Measurements from ENCODE around the gene RGS9. TPM values are rescaled to one million over a fixed set of nuclear protein-coding genes. Genes with fewer than 3 reads are reported as not detected.

Gene RGS9
- total RNA-seq, 1 donor from 2014 or later: 6.5 TPM

- no peaks in the 10 kb centered on the region for H3K36me3 Mint-ChIP-seq (ENCODE audit: unreplicated experiment)
- no peak for TF ChIP-seq CTCF (IDR thresholded peaks at IDR 0.05)
- H3K4me3 Mint-ChIP-seq (ENCODE audit: unreplicated experiment): peak overlapping the region; percentile 7
- no peak for DNase-seq (ENCODE audit: extremely low spot score, unreplicated experiment)
- H3K27me3 Mint-ChIP-seq (ENCODE audit: unreplicated experiment): no peaks in the 10 kb centered on the region
- H3K4me1 Mint-ChIP-seq (ENCODE audit: unreplicated experiment): peaks cover 23% of the 10 kb centered on the region
- H3K9me3 Mint-ChIP-seq (ENCODE audit: unreplicated experiment): no peaks in the 10 kb centered on the region
- peak overlapping the region; percentile 54 for H3K27ac Mint-ChIP-seq (ENCODE audit: unreplicated experiment)
These were observed 6.9 kb downstream of the RGS9 start for GRCh38 chr17:65143889-65144604.

- no peak overlapping the region for H3K27ac Mint-ChIP-seq (ENCODE audit: unreplicated experiment)
- H3K27me3 Mint-ChIP-seq (ENCODE audit: unreplicated experiment): no peaks in the 10 kb centered on the region
- H3K4me1 Mint-ChIP-seq (ENCODE audit: unreplicated experiment): peaks cover 18% of the 10 kb centered on the region
- no peaks in the 10 kb centered on the region for H3K36me3 Mint-ChIP-seq (ENCODE audit: unreplicated experiment)
- H3K9me3 Mint-ChIP-seq (ENCODE audit: unreplicated experiment): no peaks in the 10 kb centered on the region
- H3K4me3 Mint-ChIP-seq (ENCODE audit: unreplicated experiment): no peak overlapping the region
- DNase-seq (ENCODE audit: extremely low spot score, unreplicated experiment): no peak
- TF ChIP-seq CTCF (IDR thresholded peaks at IDR 0.05): no peak
These were observed 8.6 kb downstream of the RGS9 start for GRCh38 chr17:65145743-65146142.

- no peak overlapping the region for H3K4me3 Mint-ChIP-seq (ENCODE audit: unreplicated experiment)
- DNase-seq (ENCODE audit: extremely low spot score, unreplicated experiment): no peak
- no peaks in the 10 kb centered on the region for H3K36me3 Mint-ChIP-seq (ENCODE audit: unreplicated experiment)
- H3K9me3 Mint-ChIP-seq (ENCODE audit: unreplicated experiment): no peaks in the 10 kb centered on the region
- H3K4me1 Mint-ChIP-seq (ENCODE audit: unreplicated experiment): peaks cover 20% of the 10 kb centered on the region
- no peaks in the 10 kb centered on the region for H3K27me3 Mint-ChIP-seq (ENCODE audit: unreplicated experiment)
- TF ChIP-seq CTCF (IDR thresholded peaks at IDR 0.05): no peak
- H3K27ac Mint-ChIP-seq (ENCODE audit: unreplicated experiment): no peak overlapping the region
These were observed 10.8 kb downstream of the RGS9 start for GRCh38 chr17:65147955-65148354.

GRCh38 chr17:65154770-65155589, 17.8 kb downstream of the RGS9 start:
- no peak for TF ChIP-seq CTCF (IDR thresholded peaks at IDR 0.05)
- no peak for DNase-seq (ENCODE audit: extremely low spot score, unreplicated experiment)
- H3K27ac Mint-ChIP-seq (ENCODE audit: unreplicated experiment): no peak overlapping the region
- H3K9me3 Mint-ChIP-seq (ENCODE audit: unreplicated experiment): no peaks in the 10 kb centered on the region
- no peaks in the 10 kb centered on the region for H3K27me3 Mint-ChIP-seq (ENCODE audit: unreplicated experiment)
- no peak overlapping the region for H3K4me3 Mint-ChIP-seq (ENCODE audit: unreplicated experiment)
- H3K36me3 Mint-ChIP-seq (ENCODE audit: unreplicated experiment): peaks cover 2% of the 10 kb centered on the region
- peaks cover 7% of the 10 kb centered on the region for H3K4me1 Mint-ChIP-seq (ENCODE audit: unreplicated experiment)

- no peak for DNase-seq (ENCODE audit: extremely low spot score, unreplicated experiment)
- H3K27ac Mint-ChIP-seq (ENCODE audit: unreplicated experiment): no peak overlapping the region
- no peaks in the 10 kb centered on the region for H3K9me3 Mint-ChIP-seq (ENCODE audit: unreplicated experiment)
- no peak overlapping the region for H3K4me3 Mint-ChIP-seq (ENCODE audit: unreplicated experiment)
- H3K36me3 Mint-ChIP-seq (ENCODE audit: unreplicated experiment): peaks cover 2% of the 10 kb centered on the region
- H3K4me1 Mint-ChIP-seq (ENCODE audit: unreplicated experiment): peaks cover 7% of the 10 kb centered on the region
- H3K27me3 Mint-ChIP-seq (ENCODE audit: unreplicated experiment): no peaks in the 10 kb centered on the region
- TF ChIP-seq CTCF (IDR thresholded peaks at IDR 0.05): no peak
These were observed 18.5 kb downstream of the RGS9 start for GRCh38 chr17:65155622-65156021.

Data from osteocyte (in vitro differentiated cells).